Esophagus squamous epithelium (tissue), 4 donors: Measurements from ENCODE around the gene SVIL.

Experiments used
- POLR2A ChIP-seq, 4 donors: fragments of 450-650 bp; IDR thresholded peaks; one replicate each; pipeline ENCODE4 v1.6.1; 2017; ENCODE audit warnings: antibody characterized with exemption in 4 of 4, mild to moderate bottlenecking in 4 of 4, moderate library complexity in 3 of 4
- TF ChIP-seq, protein P1 (sequence below), 6 experiments: fragments of 450-650 bp in 4 of 6; fragments of 200-600 bp in 2 of 6; sonication (generic) in 2 of 6; IDR thresholded peaks; one replicate each; pipeline ENCODE4 v1.5.1; 2016 to 2019; ENCODE audit warnings: antibody characterized with exemption in 6 of 6, mild to moderate bottlenecking in 4 of 6, moderate library complexity in 4 of 6

GRCh38 chr10:29642990-29643389 lies 8.2 kb upstream of the SVIL start:
- TF ChIP-seq, protein P1, sequence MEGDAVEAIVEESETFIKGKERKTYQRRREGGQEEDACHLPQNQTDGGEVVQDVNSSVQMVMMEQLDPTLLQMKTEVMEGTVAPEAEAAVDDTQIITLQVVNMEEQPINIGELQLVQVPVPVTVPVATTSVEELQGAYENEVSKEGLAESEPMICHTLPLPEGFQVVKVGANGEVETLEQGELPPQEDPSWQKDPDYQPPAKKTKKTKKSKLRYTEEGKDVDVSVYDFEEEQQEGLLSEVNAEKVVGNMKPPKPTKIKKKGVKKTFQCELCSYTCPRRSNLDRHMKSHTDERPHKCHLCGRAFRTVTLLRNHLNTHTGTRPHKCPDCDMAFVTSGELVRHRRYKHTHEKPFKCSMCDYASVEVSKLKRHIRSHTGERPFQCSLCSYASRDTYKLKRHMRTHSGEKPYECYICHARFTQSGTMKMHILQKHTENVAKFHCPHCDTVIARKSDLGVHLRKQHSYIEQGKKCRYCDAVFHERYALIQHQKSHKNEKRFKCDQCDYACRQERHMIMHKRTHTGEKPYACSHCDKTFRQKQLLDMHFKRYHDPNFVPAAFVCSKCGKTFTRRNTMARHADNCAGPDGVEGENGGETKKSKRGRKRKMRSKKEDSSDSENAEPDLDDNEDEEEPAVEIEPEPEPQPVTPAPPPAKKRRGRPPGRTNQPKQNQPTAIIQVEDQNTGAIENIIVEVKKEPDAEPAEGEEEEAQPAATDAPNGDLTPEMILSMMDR (IDR thresholded peaks at IDR 0.05), result no peak
- no peak for TF ChIP-seq POLR2A (IDR thresholded peaks at IDR 0.05)
